K562 (cell line): ENCODE measurements around the gene UCP3.

Experiments used
- CBX5 ChIP-seq: IDR thresholded peaks from 2 replicates; pipeline ENCODE4 v1.6.1; 2014; ENCODE audit warnings: low read depth, borderline replicate concordance
- EP400 ChIP-seq: fragments of 450-650 bp; IDR thresholded peaks from 2 replicates; pipeline ENCODE4 v1.6.1; 2017; ENCODE audit warnings: antibody characterized with exemption, mild to moderate bottlenecking, moderate library complexity
- MYNN ChIP-seq, 2 experiments: sonication (generic); formaldehyde crosslinking in 1 of 2; IDR thresholded peaks; 2 replicates each; pipeline versions ENCODE4 v1.5.0 to v1.6.1; 2016 to 2020; ENCODE audit warnings: antibody characterized with exemption in 1 of 2, missing genetic modification reagents in 1 of 2
- RBM34 ChIP-seq: fragments of 200-400 bp; formaldehyde crosslinking; IDR thresholded peaks from 2 replicates; pipeline ENCODE4 v1.6.1; 2018; ENCODE audit warnings: low read length, borderline replicate concordance; ENCODE audit not compliant: insufficient read depth
- SMC3 ChIP-seq: conservative IDR thresholded peaks from 2 replicates; pipeline ENCODE4 v1.6.1; 2011; ENCODE audit warnings: low read depth, low read length, improper control_type of control experiment; ENCODE audit not compliant: insufficient read depth
- TF ChIP-seq, protein P1 (sequence below), 3 experiments: IDR thresholded peaks in 2 of 3; conservative IDR thresholded peaks in 1 of 3; 2 replicates each; pipeline ENCODE4 v1.5.1; 2011 to 2012; ENCODE audit warnings: low read length in 3 of 3, mild to moderate bottlenecking in 3 of 3, control low read depth in 2 of 3, improper control_type of control experiment in 1 of 3, inconsistent platforms in 1 of 3, low read depth in 1 of 3, mixed read lengths in 1 of 3, moderate library complexity in 1 of 3; ENCODE audit not compliant: insufficient read depth in 2 of 3

DNA sequence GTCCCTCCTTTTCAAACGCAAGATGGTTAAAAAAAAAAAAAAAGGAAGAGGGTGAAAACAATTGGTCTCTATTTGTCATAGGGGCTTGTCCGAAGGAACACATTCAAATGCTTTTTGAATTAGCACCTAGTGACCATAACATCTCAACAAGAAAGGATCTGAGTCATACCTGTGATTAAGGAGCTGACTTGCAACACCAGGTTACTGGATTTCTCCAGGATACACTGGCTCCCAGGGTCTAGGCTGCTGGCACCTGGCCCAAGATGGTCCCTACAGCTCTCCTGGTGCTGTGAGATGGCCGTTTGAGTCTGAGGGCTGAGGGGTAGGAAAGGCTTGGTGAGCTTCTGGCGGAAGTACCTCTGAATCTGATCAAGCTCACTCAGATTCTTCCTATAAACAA is 28.4 kb upstream of the UCP3 start:
- TF ChIP-seq RBM34 (no peak), SMC3 (no peak), EP400 (no peak), MYNN (IDR thresholded peaks at IDR 0.05) (no peak), MYNN (CRISPR knock-in tag; IDR thresholded peaks at IDR 0.05) (no peak), CBX5 (no peak)
- TF ChIP-seq, protein P1, sequence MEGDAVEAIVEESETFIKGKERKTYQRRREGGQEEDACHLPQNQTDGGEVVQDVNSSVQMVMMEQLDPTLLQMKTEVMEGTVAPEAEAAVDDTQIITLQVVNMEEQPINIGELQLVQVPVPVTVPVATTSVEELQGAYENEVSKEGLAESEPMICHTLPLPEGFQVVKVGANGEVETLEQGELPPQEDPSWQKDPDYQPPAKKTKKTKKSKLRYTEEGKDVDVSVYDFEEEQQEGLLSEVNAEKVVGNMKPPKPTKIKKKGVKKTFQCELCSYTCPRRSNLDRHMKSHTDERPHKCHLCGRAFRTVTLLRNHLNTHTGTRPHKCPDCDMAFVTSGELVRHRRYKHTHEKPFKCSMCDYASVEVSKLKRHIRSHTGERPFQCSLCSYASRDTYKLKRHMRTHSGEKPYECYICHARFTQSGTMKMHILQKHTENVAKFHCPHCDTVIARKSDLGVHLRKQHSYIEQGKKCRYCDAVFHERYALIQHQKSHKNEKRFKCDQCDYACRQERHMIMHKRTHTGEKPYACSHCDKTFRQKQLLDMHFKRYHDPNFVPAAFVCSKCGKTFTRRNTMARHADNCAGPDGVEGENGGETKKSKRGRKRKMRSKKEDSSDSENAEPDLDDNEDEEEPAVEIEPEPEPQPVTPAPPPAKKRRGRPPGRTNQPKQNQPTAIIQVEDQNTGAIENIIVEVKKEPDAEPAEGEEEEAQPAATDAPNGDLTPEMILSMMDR (IDR thresholded peaks at IDR 0.05 in 2 of 3, conservative IDR thresholded peaks at IDR 0.05 in 1 of 3; ENCODE audit: insufficient read depth in 2 of 3, low read depth in 1 of 3, low read length in 3 of 3) = no peak
